Measurements from ENCODE around the gene GRM5. TPM values are rescaled to one million over a fixed set of nuclear protein-coding genes. Genes with fewer than 3 reads are reported as not detected.

GRM5 gene
- 0.01 TPM in 1 of 5 replicates, not detected in the others for total RNA-seq (2022; extraction: Qiagen RNA extraction)

GRCh38 chr11:89065651-89066201, at the start of gene GRM5:
TSS of gene GRM5 (minus strand) at chr11:89065982. CDS start at chr11:89047872, 18,110 bp downstream.

Other genes with a start within 250 kb of the GRM5 start
- not detected in 5 replicates for gene TYR, start 111.9 kb upstream of the GRM5 start, total RNA-seq (2022; extraction: Qiagen RNA extraction)

Data from A549 treated with AZD2906 at 1 μM for 4 hours (cell line).